ENCODE measurements around the gene ANK3. TPM values are rescaled to one million over a fixed set of nuclear protein-coding genes. Genes with fewer than 3 reads are reported as not detected.

The ANK3 gene
- total RNA-seq, 1 donor from 2014 or later = 192 TPM

DNA sequence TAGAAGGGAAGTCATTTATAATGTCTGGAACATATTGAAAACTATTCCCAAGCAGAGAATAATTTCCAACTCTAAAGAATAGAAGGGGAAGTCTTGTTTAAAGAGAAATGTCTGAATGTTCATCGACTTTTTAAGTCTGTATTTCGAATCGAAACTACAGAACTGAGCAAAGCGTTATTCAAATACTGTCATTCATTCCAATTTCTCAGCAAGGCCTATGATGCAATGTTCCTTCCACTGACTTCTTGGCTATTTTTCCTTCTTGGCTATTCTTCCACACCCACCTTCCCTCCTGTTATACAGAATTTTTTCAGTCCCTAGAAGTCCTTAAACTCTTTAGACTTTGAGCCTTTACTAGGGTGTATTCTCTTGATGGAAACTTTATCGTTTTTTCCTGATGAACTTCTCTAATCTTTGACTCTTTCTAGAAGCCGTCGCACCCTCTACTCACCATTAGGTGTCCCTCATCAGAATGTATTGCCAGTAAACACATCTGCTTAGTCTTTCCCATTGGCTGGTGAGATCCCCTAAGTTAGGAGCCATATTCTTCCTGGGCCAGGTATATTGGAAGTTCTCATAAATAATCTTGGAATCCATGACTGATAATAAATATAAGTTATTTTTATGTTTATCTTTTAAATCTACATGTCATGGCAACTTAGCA lies 247.6 kb downstream of the ANK3 start:
- ATAC-seq (ENCODE audit: poor library complexity) = peak; percentile 40
- intact Hi-C loops (cut with DNase I) = no loop called here

DNA sequence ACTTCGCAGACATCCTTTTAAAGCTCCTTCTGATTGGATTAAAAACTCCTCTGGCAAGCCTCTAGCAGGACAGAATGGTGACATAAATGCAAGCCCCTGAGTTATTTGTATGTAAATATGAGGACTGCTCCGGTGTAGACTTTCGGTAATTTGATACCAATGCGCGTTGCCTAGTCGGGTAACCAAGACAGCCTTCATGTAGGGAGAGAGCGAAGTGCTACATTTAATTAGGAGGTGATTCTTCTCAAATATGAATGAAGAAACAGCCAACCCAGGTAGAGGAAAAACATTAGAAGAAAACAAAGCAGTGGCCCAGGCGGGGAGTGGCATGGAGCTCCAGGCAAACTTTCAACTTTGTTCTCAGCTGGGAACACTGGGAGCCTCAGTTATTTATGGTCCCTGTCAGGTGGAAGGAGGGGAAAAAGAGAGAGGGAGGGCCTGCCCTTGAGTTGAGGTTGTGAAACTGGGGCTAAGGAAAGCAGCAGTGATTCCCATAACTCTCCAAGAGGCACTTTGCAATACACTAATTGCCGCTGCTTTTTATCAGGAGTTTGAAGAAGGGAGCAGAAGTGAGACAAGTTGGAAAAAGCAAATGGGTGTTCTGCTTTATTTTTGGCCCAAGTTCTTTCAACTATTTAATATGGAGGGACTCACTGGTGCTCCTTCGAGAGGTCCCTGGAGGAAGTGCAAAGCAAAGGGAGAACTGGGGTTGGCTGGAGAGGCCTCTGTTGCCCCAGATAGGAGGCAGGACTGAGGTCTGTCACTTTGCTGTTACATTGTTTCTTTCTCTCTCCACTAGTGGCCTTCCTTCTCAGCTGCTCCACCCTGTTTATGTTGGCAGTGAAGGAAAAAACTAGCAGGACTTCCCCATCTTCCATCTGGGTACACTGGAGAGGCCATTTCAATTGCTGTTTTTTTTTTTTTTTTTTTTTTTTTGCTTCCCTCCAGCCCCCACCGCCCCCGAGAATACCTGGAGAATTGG lies 248.7 kb downstream of the ANK3 start:
- intact Hi-C loops (cut with DNase I) = no loop called here
- ATAC-seq (ENCODE audit: poor library complexity) (peak; percentile 90), DNase-seq (no peak)

More for the DNA sequence above, 247.6 kb downstream of the ANK3 start:
- DNase-seq = no peak

DNA sequence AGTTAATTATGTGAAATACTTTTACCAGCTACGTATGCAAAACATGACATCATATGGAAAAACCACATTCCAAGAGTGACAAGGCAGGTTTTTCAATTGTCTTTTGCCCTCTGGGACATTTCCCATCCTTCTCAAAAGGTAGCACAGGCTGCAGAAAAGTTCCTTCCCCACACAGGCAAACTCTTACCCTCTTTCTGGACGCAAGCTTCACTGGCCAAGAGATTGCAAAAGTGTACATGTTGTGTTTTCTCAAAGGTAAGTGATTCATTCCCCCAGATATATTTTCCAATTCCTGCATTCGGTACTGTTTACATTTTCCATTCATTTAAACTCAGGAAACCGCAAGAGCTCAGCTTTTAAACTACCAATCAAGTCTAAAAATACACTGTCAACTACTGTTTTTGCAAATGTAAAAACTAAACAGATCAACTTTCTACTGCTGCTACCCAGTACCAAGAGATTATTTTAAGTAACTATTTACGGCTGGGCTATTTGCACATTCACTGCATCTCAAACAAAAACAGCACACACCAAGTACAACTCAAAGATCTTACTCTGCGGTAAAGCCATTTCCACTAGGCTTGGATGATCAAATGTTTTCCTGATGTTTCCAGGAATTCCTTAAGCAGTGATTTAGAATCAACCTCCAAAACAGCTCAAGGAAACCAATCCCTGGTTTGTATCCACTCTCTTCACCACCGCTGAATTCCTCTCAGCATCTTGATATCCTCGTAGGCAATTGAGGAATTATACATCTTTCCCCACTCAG lies 249.7 kb downstream of the ANK3 start:
- DNase-seq (no peak), ATAC-seq (ENCODE audit: poor library complexity) (peak; percentile 21)
- intact Hi-C loops (cut with DNase I) = no loop called here

DNA sequence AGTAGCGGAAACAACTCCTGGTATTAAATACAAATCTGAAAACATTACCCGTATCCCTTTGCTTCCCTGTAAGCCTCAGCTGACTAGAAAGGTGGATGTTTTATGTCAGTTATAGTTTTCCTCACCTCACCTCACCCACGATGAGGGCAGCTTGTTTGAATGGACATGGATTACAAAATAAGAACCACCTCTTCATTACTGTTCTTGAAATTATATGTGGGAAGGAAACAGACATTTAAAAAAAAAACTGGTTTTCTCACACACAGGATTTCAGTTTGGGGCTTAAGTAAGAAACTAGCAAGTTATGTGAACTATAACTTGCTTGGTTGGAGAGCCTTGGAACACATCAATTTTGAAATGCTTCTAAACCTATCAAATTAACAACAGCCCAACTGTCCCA lies 250.4 kb downstream of the ANK3 start:
- intact Hi-C loops (cut with DNase I) = no loop called here
- DNase-seq (no peak), ATAC-seq (ENCODE audit: poor library complexity) (no peak)

DNA sequence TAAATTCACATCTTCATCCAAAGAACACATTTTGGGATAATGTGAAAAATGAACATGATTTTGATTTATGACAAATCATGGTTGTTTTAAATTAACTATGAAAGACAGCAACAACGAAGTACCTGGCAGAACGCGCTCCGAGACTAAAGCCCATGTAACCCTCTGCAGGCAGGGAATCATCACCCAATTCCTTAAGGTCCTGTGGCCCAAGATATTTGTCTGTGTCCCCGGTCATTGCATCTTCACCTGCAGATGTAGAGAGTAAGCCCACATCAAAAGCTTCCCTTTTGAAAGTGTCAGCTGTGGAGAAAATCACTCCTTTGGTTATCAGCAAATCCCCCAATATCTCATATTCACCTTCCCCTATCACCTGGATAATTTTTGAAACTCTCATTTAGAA lies 250.8 kb downstream of the ANK3 start:
- DNase-seq (no peak), ATAC-seq (ENCODE audit: poor library complexity) (no peak)
- intact Hi-C loops (cut with DNase I) = no loop called here

DNA sequence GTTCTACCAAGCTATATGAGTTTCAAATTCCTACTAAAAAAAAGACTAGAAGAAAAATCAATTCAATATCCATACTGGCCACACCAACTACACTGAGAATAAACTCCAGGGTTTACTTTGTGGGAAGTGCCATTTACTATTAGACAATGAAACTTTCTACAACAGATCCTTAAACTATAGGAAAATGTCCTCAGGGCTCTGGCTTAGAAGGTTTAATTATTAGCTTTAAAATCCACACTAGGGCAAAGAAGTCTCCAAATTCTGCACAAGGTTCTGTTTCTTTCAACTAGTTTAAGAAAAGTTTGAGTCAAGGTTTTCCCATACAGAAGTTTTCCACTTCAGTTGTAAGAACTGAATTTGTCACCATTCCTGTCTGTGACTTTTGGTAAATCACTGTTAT lies 251.6 kb downstream of the ANK3 start:
- no peak for DNase-seq
- intact Hi-C loops (cut with DNase I) = no loop called here
- ATAC-seq (ENCODE audit: poor library complexity) = no peak

DNA sequence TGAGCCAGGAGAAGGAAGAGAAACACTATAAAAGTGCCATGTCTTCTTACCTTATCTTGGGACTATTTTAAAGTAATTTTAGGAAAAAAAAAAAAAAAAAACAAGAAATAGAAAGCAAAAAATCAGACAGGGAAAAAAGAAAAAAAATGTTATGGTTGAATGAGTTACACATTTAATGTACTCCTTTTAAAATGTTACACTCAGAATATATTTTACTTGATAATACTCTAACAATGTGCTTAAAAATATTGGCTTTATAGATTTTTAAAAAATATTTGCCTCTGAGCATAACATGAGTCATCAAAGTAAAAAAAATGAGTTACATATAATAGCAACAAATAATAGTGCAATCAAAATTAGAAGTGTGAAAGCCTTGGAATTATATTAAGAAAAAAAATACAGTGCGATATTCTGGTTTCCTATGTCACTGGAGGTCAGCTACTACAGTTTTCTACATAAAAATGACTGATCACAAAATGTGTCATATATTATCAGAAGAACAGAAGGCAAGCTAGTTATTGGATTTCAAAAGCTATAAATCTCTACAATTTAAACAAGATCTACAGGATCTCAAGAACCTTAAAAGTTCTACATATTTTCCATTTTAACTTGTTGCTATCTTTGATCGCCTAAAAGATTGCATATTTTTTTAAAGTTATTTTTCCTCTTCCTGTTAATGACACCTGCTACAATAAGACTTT lies 252.2 kb downstream of the ANK3 start:
- no peak for DNase-seq
- no peak for ATAC-seq (ENCODE audit: poor library complexity)
- intact Hi-C loops (cut with DNase I) = no loop called here

DNA sequence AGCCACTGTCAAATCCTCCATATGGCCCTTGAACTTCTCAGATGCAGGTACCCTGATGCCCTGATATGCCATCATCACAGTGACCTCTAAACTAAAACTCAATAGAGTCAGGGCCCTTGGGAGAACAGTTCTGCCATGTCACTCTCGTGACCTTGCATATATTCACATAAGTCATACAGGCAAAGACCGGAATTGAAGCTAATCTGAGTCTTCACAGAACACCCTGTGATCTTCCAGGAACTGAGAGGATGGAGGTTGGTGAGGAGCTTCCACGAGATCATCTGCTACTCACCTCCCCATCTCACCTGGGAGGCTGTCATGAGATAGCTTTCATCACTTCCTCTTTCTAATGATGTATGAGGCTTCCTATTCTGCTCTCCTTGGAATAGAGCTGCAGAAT lies 254.7 kb downstream of the ANK3 start:
- no peak for ATAC-seq (ENCODE audit: poor library complexity)
- intact Hi-C loops (cut with DNase I) = no loop called here

DNA sequence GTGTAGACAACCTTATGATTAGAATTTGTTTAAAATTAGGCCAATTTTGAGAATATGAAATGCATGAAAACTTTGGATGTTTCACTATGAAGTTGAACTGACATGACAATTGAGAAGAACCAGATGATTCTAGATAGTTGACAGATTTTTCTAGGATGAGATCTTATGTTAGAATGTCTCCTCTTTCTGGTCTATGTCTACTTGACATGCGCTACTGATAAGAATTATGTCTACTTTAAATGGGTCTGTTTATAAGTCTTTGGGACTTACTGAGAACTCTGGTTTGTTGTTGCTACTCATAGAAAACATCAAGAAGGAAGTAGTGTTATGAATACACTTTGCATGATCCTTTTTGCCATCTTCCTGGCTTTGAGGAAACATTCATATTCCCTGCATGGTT lies 255.1 kb downstream of the ANK3 start:
- DNase-seq (no peak), ATAC-seq (ENCODE audit: poor library complexity) (no peak)
- intact Hi-C loops (cut with DNase I) = no loop called here

More for the DNA sequence above, 254.7 kb downstream of the ANK3 start:
- no peak for DNase-seq

DNA sequence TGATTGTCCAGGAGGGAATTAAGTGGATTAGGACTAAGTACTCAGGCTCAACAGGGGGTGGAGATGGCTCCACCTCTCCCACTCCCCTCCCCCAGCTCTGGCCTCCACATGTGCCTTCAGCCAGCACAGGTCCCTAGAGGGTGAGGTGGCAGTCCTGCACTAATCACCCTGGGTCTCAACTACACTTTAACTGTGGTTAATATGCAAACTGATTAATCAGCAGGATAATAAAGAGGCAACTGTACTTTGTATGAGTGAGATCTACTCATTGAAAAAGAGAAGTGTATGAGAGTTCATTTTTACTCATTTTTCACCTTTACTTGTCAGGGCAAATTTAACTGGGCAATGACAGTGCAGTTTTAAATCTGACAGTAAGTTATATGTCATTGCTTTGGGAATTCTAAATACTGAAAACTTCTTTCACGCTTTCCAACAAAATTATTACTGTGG lies 259.5 kb downstream of the ANK3 start:
- DNase-seq (no peak), ATAC-seq (ENCODE audit: poor library complexity) (peak; percentile 52)
- intact Hi-C loops (cut with DNase I) = no loop called here

DNA sequence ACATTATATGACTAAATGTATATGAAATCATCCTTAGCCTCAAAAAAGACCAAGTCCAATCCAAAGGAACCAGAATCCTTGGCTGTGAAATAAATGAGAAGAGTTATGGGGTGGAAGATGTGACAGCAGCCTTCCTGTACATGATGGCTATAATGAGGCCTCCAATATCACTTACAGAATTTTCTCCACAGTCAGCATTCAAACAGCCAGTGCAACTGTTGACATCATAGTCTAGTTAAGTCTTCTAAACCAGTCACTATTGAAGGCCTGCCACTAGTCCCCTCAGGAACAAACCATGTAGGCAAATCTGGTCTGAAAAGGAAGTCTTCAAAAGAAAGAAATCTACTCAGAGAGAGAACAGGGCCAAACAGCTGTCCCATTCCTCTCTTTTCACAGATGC lies 263.8 kb downstream of the ANK3 start:
- no peak for ATAC-seq (ENCODE audit: poor library complexity)
- DNase-seq = no peak
- intact Hi-C loops (cut with DNase I) = no loop called here

DNA sequence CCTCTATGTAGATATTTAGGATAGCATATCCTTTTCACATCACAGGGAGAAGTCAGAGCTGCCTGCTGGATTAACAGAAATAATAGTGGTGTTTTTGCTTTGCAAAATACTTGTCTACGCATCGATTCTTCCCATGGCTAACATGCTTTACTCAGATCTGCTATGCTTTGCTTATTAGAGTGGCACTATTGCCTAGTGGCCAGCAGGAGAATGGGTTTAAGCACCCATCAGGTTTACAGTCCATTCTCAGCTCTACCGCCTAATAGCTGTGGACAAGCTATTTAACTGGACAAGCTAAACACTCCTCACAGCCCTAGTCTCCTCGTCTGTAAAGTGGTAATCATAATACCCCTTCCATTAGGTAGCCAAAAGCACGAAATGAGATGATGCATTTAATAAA lies 265.1 kb downstream of the ANK3 start:
- intact Hi-C loops (cut with DNase I) = no loop called here
- DNase-seq = no peak

DNA sequence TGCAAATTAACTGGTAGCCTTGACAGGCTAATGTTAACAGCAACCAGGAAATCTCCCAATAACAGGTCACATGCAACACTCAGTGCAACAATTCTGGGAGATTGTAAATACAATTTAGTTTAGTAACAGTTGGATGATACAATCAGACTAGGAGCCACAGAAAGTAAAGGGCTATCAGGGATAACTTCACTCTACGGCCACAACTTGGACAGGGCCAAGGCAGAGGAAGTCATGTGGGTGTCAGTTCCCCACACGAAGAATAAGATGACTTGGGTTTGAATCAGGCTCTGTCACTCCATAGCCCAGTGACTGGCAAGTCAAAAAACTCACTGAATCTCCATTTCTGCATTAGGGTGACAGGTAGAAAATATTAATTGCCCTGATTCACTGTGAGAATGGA lies 266.0 kb downstream of the ANK3 start:
- DNase-seq (no peak), ATAC-seq (ENCODE audit: poor library complexity) (no peak)
- intact Hi-C loops (cut with DNase I) = no loop called here

More for the DNA sequence above, 265.1 kb downstream of the ANK3 start:
- no peak for ATAC-seq (ENCODE audit: poor library complexity)

DNA sequence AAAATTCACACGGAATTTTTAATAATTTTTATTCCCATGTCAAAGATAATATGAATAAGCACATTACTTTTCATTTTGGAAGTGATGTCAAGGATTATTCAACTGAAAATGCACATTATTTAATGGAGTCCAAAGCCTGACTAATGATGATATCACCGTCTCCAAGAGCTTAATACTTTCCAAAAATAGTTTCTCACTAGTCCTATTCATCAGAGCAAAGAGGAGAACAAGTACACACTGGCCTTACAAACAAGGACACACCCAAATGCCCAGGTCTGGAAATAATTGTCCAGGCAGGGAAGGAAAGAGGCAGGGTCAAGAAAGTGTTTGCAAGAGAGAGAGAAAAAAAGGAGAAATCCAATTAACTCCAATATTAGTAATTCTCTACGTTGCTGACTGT lies 266.5 kb downstream of the ANK3 start:
- DNase-seq (no peak), ATAC-seq (ENCODE audit: poor library complexity) (peak; percentile 91)
- intact Hi-C loops (cut with DNase I) = no loop called here

DNA sequence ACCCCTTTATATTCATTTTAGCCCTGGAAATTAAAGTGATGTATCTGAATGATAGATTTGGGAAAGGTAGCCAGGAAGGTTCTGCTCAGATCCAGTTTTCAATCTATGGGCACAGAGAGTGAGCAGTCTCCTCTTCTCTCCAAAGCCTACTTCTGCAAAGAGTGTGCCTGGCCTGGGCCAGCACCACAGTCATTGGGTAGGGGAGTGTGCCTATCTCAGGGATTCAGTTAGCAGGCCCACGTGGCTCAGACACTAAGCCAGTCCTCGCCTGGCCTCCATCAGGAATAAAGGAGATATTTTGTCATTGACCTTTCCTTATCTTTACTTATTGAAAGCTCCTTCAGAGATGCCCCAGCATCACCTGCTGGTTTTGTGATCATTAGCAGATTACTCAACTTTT lies 267.5 kb downstream of the ANK3 start:
- peak; percentile 30 for ATAC-seq (ENCODE audit: poor library complexity)
- DNase-seq = no peak
- intact Hi-C loops (cut with DNase I) = no loop called here

DNA sequence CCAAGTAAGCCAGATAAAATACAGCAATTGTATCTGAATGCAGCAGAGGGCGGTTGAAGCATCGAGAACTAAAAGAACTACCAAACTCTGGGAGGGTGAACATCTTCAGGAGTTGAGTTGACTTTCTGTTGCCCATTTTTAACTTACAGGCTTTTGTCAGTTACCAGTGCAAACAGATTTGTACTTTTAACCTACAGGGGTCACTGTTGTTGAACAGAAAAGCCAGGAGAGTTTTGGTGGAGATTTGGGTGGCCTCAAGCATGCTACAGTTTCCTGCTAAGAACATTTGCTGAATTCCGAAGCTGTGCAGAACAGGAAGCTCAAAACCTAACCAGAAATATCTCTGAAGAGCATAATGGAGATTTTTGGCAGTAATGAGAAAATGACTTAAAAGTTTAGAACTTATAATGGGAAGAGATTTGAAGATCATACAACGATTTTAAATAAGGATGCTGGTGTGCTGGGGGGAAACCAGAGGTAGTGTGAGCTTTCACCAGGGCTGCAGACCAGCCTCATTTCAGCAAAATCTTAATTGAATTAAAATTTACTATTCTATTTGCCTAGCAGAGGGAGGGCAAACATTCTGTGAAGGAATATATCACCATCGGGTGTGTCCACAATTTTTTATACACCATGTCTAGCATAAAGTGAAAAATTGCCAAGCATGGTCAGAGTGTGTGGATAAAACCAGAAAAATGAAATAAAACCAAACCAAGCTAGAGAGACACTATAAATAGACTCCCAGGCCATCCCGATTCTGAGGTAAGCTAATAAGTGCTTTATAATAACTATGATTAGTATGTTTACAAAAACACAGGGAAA lies 274.7 kb downstream of the ANK3 start:
- ATAC-seq (ENCODE audit: poor library complexity) = peak; percentile 84
- intact Hi-C loops (cut with DNase I) = loop anchor here (10.0 kb wide), 1 partner anchor 70 kb away; no protein-coding TSS in a partner anchor
- no peak for DNase-seq

DNA sequence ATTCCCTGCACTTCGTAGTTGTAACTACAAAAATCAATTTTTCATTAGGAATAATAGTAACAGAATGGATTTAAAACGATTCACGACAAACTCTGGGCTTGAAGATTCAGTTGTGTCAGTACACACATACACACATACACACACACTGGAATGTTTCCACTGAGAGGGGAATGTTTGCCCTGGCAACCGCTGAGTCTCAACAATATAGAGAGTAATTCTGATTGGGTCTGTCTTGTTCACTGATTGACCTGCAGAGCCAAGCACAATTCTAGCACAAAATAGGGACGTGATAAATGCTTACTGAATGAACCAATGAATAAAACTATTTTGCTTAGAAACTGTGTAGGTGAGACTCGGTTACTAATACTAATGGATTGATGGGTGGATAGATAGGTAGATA lies 278.9 kb downstream of the ANK3 start:
- no peak for ATAC-seq (ENCODE audit: poor library complexity)
- intact Hi-C loops (cut with DNase I) = loop anchor here (10.0 kb wide), 1 partner anchor 74 kb away; no protein-coding TSS in a partner anchor
- DNase-seq = no peak

Measured in Right ventricle myocardium superior (tissue), 1 donor.